Fibroblast of lung (primary cell): ENCODE data around the gene PIAS1.

Source experiments
- CTCF ChIP-seq, 2 donors: IDR thresholded peaks in 1 of 2; conservative IDR thresholded peaks in 1 of 2; 1 replicate in 1 of 2; 2 replicates in 1 of 2; pipeline ENCODE4 v1.5.1; 2011 to 2012; ENCODE audit warnings: low read length in 2 of 2, control low read depth in 1 of 2, inconsistent platforms in 1 of 2, low read depth in 1 of 2, mild to moderate bottlenecking in 1 of 2
- EZH2 ChIP-seq: IDR thresholded peaks from 2 replicates; pipeline ENCODE4 v1.5.1; 2012; ENCODE audit warnings: low read length, control low read depth, mild to moderate bottlenecking; ENCODE audit errors: missing control alignments

GRCh38 chr15:68228143-68228970 is 174.2 kb downstream of the PIAS1 start:
- TF ChIP-seq CTCF (conservative IDR thresholded peaks at IDR 0.05 in 1 of 2, IDR thresholded peaks at IDR 0.05 in 1 of 2; ENCODE audit: low read depth in 1 of 2, low read length in 2 of 2) (no peak), EZH2 (no peak)
